ENCODE measurements around the gene NHSL2.

DNA sequence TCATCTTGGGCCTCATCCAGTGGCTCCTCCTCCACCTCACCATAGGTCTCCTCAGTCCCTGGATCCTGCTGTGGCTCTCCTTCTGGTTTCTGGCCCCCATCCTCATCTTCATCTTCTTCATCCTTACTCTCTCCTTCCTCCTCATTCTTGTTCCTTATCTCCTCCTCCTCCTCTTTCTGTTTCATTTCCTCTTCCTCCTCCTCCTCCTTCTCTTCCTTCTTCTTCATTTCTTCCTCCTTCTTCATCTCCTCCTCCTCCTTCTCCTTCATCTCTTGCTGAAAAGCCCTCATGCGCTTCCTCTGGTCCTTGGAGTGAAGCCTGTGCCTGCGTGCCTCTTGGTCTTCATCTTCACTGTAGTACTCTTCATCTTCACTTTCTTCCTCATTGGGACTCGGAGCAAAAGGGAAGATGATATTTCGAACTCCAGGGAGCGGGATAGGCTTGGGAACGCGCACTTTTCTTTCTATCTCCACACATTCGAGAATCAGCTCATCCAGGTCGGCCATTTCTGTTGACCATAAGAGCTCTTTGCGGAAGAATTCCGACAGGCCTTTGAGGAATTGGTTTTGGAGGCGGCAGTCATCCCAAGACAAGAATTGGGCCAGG is 219.6 kb downstream of the NHSL2 start:
- TF ChIP-seq, protein P1, sequence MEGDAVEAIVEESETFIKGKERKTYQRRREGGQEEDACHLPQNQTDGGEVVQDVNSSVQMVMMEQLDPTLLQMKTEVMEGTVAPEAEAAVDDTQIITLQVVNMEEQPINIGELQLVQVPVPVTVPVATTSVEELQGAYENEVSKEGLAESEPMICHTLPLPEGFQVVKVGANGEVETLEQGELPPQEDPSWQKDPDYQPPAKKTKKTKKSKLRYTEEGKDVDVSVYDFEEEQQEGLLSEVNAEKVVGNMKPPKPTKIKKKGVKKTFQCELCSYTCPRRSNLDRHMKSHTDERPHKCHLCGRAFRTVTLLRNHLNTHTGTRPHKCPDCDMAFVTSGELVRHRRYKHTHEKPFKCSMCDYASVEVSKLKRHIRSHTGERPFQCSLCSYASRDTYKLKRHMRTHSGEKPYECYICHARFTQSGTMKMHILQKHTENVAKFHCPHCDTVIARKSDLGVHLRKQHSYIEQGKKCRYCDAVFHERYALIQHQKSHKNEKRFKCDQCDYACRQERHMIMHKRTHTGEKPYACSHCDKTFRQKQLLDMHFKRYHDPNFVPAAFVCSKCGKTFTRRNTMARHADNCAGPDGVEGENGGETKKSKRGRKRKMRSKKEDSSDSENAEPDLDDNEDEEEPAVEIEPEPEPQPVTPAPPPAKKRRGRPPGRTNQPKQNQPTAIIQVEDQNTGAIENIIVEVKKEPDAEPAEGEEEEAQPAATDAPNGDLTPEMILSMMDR (conservative IDR thresholded peaks at IDR 0.05; ENCODE audit: low read depth, low read length): no peak
- no peak for TF ChIP-seq EZH2 (IDR thresholded peaks at IDR 0.05; ENCODE audit: low read length, unreplicated experiment)
- TF ChIP-seq EZH2phosphoT487 (IDR thresholded peaks at IDR 0.05; ENCODE audit: borderline replicate concordance, low read length): no peak
